ENCODE results near the gene DHFR. TPM values are rescaled to one million over a fixed set of nuclear protein-coding genes. Genes with fewer than 3 reads are reported as not detected.

Gene DHFR
- total RNA-seq, 1 donor from 2014 or later: 0.53 TPM

GRCh38 chr5:80698369-80698768 is 43.6 kb upstream of the DHFR start:
- peaks cover 0 to 4% of the 10 kb centered on the region in 2 donors for H3K36me3 ChIP-seq
- no peaks in the 10 kb centered on the region for H3K4me1 ChIP-seq
- no peak for DNase-seq (ENCODE audit: low spot score in 2 of 2)
- no peak for TF ChIP-seq CTCF (IDR thresholded peaks at IDR 0.05)
- intact Hi-C loops (cut with DNase I): no loop called here
- no peak overlapping the region for H3K27ac ChIP-seq
- H3K9me3 ChIP-seq: no peaks in the 10 kb centered on the region
- H3K27me3 ChIP-seq: no peaks in the 10 kb centered on the region
- no peak overlapping the region for H3K4me3 ChIP-seq

- no peak for DNase-seq (ENCODE audit: low spot score in 2 of 2)
- H3K27ac ChIP-seq: no peak overlapping the region
- intact Hi-C loops (cut with DNase I): no loop called here
- H3K4me1 ChIP-seq: no peaks in the 10 kb centered on the region
- peaks cover 0 to 3% of the 10 kb centered on the region in 2 donors for H3K36me3 ChIP-seq
- TF ChIP-seq CTCF (IDR thresholded peaks at IDR 0.05): no peak
- no peaks in the 10 kb centered on the region for H3K27me3 ChIP-seq
- no peak overlapping the region for H3K4me3 ChIP-seq
- H3K9me3 ChIP-seq: no peaks in the 10 kb centered on the region
These were observed 42.3 kb upstream of the DHFR start for GRCh38 chr5:80697100-80697499.

- no peaks in the 10 kb centered on the region for H3K27me3 ChIP-seq
- H3K36me3 ChIP-seq: peaks cover 0 to 3% of the 10 kb centered on the region in 2 donors
- intact Hi-C loops (cut with DNase I): no loop called here
- H3K4me1 ChIP-seq: no peaks in the 10 kb centered on the region
- no peak for DNase-seq (ENCODE audit: low spot score in 2 of 2)
- H3K27ac ChIP-seq: no peak overlapping the region
- TF ChIP-seq CTCF (IDR thresholded peaks at IDR 0.05): no peak
- H3K4me3 ChIP-seq: no peak overlapping the region
- no peaks in the 10 kb centered on the region for H3K9me3 ChIP-seq
These were observed 41.7 kb upstream of the DHFR start for GRCh38 chr5:80696450-80696849.

GRCh38 chr5:80695666-80696065 is 40.9 kb upstream of the DHFR start:
- Histone ChIP-seq H3K4me3 (no peak overlapping the region), H3K4me1 (no peaks in the 10 kb centered on the region), H3K36me3 (peaks cover 0 to 2% of the 10 kb centered on the region in 2 donors), H3K9me3 (no peaks in the 10 kb centered on the region), H3K27me3 (no peaks in the 10 kb centered on the region), H3K27ac (no peak overlapping the region)
- TF ChIP-seq CTCF (IDR thresholded peaks at IDR 0.05): no peak
- DNase-seq (ENCODE audit: low spot score in 2 of 2): no peak
- intact Hi-C loops (cut with DNase I): no loop called here

DNA sequence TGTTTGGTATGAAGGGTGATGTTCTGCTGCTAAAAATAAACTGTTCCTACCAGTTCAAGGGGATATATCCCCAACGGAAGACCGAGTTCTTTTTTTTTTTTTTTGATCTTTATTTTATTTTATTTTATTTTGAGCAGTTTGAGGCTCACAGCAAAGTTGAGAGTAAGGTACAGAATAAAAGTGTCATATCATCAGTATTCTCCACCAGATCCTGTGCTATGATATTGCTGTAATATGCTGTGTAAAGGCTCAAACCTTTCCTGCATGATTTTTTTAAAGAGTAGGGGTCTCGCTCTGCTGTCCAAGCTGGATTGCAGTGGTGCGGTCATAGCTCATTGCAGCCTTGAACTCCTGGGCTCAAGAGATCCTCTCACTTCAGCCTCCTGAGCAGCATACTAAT is 34.8 kb upstream of the DHFR start:
- no peak for TF ChIP-seq CTCF (IDR thresholded peaks at IDR 0.05)
- H3K9me3 ChIP-seq: no peaks in the 10 kb centered on the region
- H3K4me1 ChIP-seq: no peaks in the 10 kb centered on the region
- H3K36me3 ChIP-seq: no peaks in the 10 kb centered on the region
- H3K27me3 ChIP-seq: no peaks in the 10 kb centered on the region
- no peak overlapping the region for H3K27ac ChIP-seq
- no peak for DNase-seq (ENCODE audit: low spot score in 2 of 2)
- intact Hi-C loops (cut with DNase I): loop anchor here (5.0 kb wide), 1 partner anchor 508 kb away; no protein-coding TSS in a partner anchor
- H3K4me3 ChIP-seq: no peak overlapping the region

Measured in ascending aorta (tissue), 2 donors.